ENCODE measurements around the gene SLC11A2. TPM values are rescaled to one million over a fixed set of nuclear protein-coding genes. Genes with fewer than 3 reads are reported as not detected.

Gene SLC11A2
- total and polyA plus RNA-seq, 2 experiments from 2014 or later, result 30.5 to 41.3 TPM

DNA sequence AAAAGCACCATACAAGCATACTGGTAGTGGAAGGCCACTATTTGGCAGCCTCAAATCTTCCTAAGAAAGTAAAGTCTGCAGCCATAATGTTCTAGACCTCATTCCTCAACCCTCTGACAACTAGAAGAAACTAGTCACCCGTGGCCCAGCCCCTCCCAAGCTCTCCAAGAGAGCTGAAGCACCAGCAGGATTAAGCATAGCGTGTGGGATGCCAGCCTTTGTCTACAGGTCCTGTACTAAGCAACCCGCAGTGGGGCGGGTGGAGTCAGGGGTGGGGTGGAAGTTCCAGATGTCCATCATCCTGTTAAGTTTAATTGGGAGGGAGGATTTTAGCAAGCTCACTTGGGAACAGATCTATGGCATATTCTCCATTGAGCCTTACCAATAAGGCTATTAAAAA lies 14.2 kb downstream of the SLC11A2 start:
- no peak overlapping the region for H3K4me3 ChIP-seq
- no peaks in the 10 kb centered on the region for H3K9me3 ChIP-seq (ENCODE audit: low read depth)
- no peaks in the 10 kb centered on the region for H3K27me3 ChIP-seq
- peaks cover 13% of the 10 kb centered on the region for H3K36me3 ChIP-seq
- TF ChIP-seq, protein P1, sequence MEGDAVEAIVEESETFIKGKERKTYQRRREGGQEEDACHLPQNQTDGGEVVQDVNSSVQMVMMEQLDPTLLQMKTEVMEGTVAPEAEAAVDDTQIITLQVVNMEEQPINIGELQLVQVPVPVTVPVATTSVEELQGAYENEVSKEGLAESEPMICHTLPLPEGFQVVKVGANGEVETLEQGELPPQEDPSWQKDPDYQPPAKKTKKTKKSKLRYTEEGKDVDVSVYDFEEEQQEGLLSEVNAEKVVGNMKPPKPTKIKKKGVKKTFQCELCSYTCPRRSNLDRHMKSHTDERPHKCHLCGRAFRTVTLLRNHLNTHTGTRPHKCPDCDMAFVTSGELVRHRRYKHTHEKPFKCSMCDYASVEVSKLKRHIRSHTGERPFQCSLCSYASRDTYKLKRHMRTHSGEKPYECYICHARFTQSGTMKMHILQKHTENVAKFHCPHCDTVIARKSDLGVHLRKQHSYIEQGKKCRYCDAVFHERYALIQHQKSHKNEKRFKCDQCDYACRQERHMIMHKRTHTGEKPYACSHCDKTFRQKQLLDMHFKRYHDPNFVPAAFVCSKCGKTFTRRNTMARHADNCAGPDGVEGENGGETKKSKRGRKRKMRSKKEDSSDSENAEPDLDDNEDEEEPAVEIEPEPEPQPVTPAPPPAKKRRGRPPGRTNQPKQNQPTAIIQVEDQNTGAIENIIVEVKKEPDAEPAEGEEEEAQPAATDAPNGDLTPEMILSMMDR (IDR thresholded peaks at IDR 0.05; ENCODE audit: low read depth, low read length), result no peak
- DNase-seq (ENCODE audit: low read depth in 1 of 2, low spot score in 1 of 2), result no peak
- no peak overlapping the region for H3K27ac ChIP-seq
- H3K4me1 ChIP-seq (ENCODE audit: low read depth), result no peaks in the 10 kb centered on the region

DNA sequence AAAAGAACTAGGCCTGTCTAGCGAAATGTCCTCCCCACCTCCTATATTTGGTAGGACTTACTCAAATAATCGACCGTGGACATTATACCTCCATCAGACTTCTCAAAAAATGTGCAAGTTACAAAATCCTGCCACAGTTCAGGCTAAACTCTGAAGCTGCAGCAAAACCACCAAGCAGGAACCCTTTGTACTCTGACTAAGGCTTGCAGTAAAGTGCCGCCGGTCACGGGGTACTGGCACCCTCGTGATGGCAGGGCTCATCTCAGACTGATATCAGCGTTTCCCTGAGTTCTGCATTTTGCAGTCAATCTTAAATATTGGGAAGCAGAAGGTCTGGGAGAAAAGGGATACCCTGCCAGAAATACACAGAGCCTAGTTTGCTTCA lies 17.1 kb downstream of the SLC11A2 start:
- peaks cover 21% of the 10 kb centered on the region for H3K36me3 ChIP-seq
- TF ChIP-seq, protein P1 (IDR thresholded peaks at IDR 0.05; ENCODE audit: low read depth, low read length), result no peak
- H3K9me3 ChIP-seq (ENCODE audit: low read depth), result no peaks in the 10 kb centered on the region
- peak in 1 of 2 donors; percentile 17 for DNase-seq (ENCODE audit: low read depth in 1 of 2, low spot score in 1 of 2)
- no peaks in the 10 kb centered on the region for H3K4me1 ChIP-seq (ENCODE audit: low read depth)
- H3K4me3 ChIP-seq, result no peak overlapping the region
- H3K27me3 ChIP-seq, result no peaks in the 10 kb centered on the region
- no peak overlapping the region for H3K27ac ChIP-seq

DNA sequence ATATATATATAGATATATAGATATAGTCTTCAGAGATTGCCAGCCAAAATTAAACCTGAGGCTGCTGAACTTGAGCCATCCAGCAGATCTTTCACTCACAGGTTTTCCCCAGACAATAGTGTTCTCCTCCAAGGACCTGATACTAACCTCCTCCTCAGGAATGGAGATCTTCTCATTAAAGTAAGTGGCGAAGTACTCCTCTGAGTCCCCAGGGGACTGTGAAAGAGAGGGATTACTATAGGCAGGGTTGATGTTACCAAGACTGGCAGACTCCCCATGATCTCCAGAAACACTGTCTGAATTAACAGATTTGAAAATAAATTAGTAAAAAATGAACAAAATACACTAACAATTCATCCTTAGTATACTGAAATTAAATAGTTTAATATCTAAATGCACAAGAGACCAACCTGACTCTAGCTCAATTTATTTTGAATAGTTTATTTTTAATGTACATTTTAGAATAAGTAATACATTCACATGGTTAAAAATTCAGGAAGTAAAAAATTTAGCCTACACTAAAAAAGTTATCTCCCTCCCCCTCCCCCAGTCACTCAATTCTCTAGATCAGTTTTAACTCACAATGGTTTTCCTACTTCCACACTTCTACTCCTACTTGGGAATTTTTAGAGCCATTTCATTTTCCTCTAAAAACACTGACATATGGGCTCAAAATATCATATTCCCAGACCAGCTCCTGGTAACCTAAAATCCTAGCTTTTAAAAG lies 17.7 kb downstream of the SLC11A2 start:
- H3K27ac ChIP-seq, result no peak overlapping the region
- H3K4me1 ChIP-seq (ENCODE audit: low read depth), result no peaks in the 10 kb centered on the region
- no peaks in the 10 kb centered on the region for H3K27me3 ChIP-seq
- TF ChIP-seq, protein P1 (IDR thresholded peaks at IDR 0.05; ENCODE audit: low read depth, low read length), result no peak
- H3K36me3 ChIP-seq, result peaks cover 21% of the 10 kb centered on the region
- no peaks in the 10 kb centered on the region for H3K9me3 ChIP-seq (ENCODE audit: low read depth)
- DNase-seq (ENCODE audit: low read depth in 1 of 2, low spot score in 1 of 2), result no peak
- no peak overlapping the region for H3K4me3 ChIP-seq

DNA sequence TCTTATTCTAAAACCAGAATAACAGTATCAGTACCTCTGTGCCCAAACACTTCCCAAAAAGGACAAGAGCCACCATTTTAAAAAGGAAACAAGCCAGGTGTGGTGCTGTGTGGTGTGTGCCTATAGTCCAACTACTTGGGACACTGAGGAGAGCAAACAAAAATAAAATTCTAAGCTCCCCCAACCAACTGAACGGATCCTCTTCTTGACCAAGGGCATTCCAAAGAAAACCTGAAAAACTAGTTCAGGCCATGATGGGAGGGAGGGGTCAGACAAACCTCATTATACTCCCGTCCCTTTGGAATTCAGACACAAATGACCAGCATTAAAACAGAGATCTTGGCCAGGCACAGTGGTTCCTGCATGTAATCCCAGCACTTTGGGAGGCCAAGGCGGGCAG lies 20.5 kb downstream of the SLC11A2 start:
- TF ChIP-seq, protein P1 (IDR thresholded peaks at IDR 0.05; ENCODE audit: low read depth, low read length), result no peak
- Histone ChIP-seq H3K4me1 (ENCODE audit: low read depth) (no peaks in the 10 kb centered on the region), H3K27ac (no peak overlapping the region), H3K4me3 (no peak overlapping the region), H3K27me3 (no peaks in the 10 kb centered on the region), H3K36me3 (peaks cover 21% of the 10 kb centered on the region), H3K9me3 (ENCODE audit: low read depth) (no peaks in the 10 kb centered on the region)
- no peak for DNase-seq (ENCODE audit: low read depth in 1 of 2, low spot score in 1 of 2)

DNA sequence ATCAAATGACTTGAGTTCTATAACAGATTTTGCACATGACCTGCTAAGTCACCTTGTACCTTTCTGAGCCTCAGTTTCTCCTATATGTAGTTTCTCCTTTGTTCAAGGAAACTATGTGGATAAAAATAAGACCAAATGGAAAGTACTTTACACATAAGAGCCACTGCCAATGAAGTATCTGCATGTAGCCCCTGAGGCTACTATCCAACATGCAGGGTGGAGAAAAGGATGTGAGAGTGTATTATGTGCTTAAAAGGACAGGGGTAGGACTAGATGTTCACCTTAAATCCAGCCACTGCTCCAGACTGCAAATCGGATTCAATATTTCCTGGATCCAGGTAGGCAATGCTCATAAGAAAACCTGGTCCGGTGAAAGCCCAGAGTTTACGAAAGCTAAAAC lies 21.2 kb downstream of the SLC11A2 start:
- Histone ChIP-seq H3K27me3 (no peaks in the 10 kb centered on the region), H3K9me3 (ENCODE audit: low read depth) (no peaks in the 10 kb centered on the region), H3K4me1 (ENCODE audit: low read depth) (no peaks in the 10 kb centered on the region), H3K4me3 (no peak overlapping the region), H3K27ac (peak overlapping the region; percentile 4), H3K36me3 (peaks cover 25% of the 10 kb centered on the region)
- no peak for DNase-seq (ENCODE audit: low read depth in 1 of 2, low spot score in 1 of 2)
- TF ChIP-seq, protein P1 (IDR thresholded peaks at IDR 0.05; ENCODE audit: low read depth, low read length), result no peak

All from cardiac muscle cell (in vitro differentiated cells and primary cell).